SU-DHL-6 (cell line): Measurements from ENCODE around the gene HEATR5A.

Source experiments
- H2AFZ ChIP-seq: fragments of 200-600 bp; sonication (generic); 2 replicates; pipeline ENCODE4 v1.6.1; 2014; ENCODE audit warnings: low read depth, mild to moderate bottlenecking, moderate library complexity, mixed read lengths, antibody characterized with exemption, low read length; ENCODE audit not compliant: severe bottlenecking
- H3F3A ChIP-seq: fragments of 200-600 bp; shearing (Covaris generic); 2 replicates; pipeline ENCODE4 v1.6.0; 2016; ENCODE audit warnings: antibody characterized with exemption, mild to moderate bottlenecking; ENCODE audit not compliant: insufficient read depth
- H3K27ac ChIP-seq: fragments of 200-600 bp; sonication (generic); 2 replicates; pipeline ENCODE4 v1.5.1; 2016; ENCODE audit warnings: low read depth, mild to moderate bottlenecking, low read length, moderate library complexity, mixed read lengths
- H3K27me3 ChIP-seq: fragments of 200-600 bp; sonication (generic), shearing (Covaris generic); 2 replicates; pipeline ENCODE4 v1.6.0; 2014; ENCODE audit warnings: mild to moderate bottlenecking, low read length
- H3K36me3 ChIP-seq: fragments of 200-600 bp; sonication (generic); 2 replicates; pipeline ENCODE4 v1.6.1; 2014; ENCODE audit warnings: mild to moderate bottlenecking, low read length, mixed read lengths
- H3K4me2 ChIP-seq: fragments of 300-600, 200-600 bp; shearing (Covaris generic), sonication (generic); 2 replicates; pipeline ENCODE4 v1.6.0; 2014; ENCODE audit warnings: low read length, low read depth, mild to moderate bottlenecking; ENCODE audit not compliant: poor library complexity, severe bottlenecking
- H3K4me3 ChIP-seq: fragments of 200-600 bp; sonication (generic); 2 replicates; pipeline ENCODE4 v1.5.1; 2014; ENCODE audit warnings: antibody characterized with exemption, low read length, mild to moderate bottlenecking, mixed read lengths; ENCODE audit not compliant: insufficient read depth, poor library complexity, severe bottlenecking
- H3K79me2 ChIP-seq: fragments of 200-600 bp; sonication (generic); 2 replicates; pipeline ENCODE4 v1.6.1; 2014; ENCODE audit warnings: mild to moderate bottlenecking, low read length, moderate library complexity; ENCODE audit not compliant: insufficient read depth
- H3K9ac ChIP-seq: fragments of 200-600 bp; sonication (generic); 2 replicates; pipeline ENCODE4 v1.7.0; 2014; ENCODE audit warnings: mild to moderate bottlenecking, low read length
- H3K9me2 ChIP-seq: fragments of 200-600 bp; sonication (generic); replicated peaks from 2 replicates; pipeline ENCODE4 v1.6.1; 2014; ENCODE audit warnings: low read length; ENCODE audit not compliant: insufficient read depth
- H3K9me3 ChIP-seq: fragments of 200-600 bp; sonication (generic); 2 replicates; pipeline ENCODE4 v1.6.1; 2014; ENCODE audit warnings: low read length, mixed read lengths; ENCODE audit not compliant: insufficient read depth
- H4K20me1 ChIP-seq: fragments of 200-600 bp; sonication (generic); 2 replicates; pipeline ENCODE4 v1.6.1; 2014; ENCODE audit warnings: low read depth, mild to moderate bottlenecking, antibody characterized with exemption, low read length, moderate library complexity, mixed read lengths
- CTCF ChIP-seq: fragments of 200-600 bp; sonication (generic); IDR thresholded peaks from one replicate; pipeline ENCODE4 v1.5.1; 2017; ENCODE audit warnings: antibody characterized with exemption, mild to moderate bottlenecking, low read length, moderate library complexity; ENCODE audit not compliant: insufficient read depth, poor library complexity, severe bottlenecking
- EZH2phosphoT487 ChIP-seq: fragments of 200-600 bp; sonication (generic), shearing (Covaris generic); conservative IDR thresholded peaks from 2 replicates; pipeline ENCODE4 v1.6.1; 2018; ENCODE audit warnings: mild to moderate bottlenecking, antibody characterized with exemption, low read length, moderate library complexity, mixed read lengths

The HEATR5A gene

GRCh38 chr14:31326111-31326510 lies 94.2 kb downstream of the HEATR5A start:
- Histone ChIP-seq H3K79me2 (no peaks in the 10 kb centered on the region), H3K36me3 (no peaks in the 10 kb centered on the region), H3F3A (peaks cover 6% of the 10 kb centered on the region; the same call in 1 of the 2 replicates), H3K27me3 (no peaks in the 10 kb centered on the region), H3K27ac (no peak overlapping the region), H3K9me3 (peaks cover 8% of the 10 kb centered on the region; the same call in 1 of the 2 replicates), H2AFZ (no peak overlapping the region), H3K4me3 (no peak overlapping the region), H3K4me2 (no peak overlapping the region), H3K9me2 (no peaks in the 10 kb centered on the region), H4K20me1 (no peaks in the 10 kb centered on the region), H3K9ac (no peak overlapping the region)
- no peak for TF ChIP-seq CTCF
- no peak for TF ChIP-seq EZH2phosphoT487

GRCh38 chr14:31323419-31323818 lies 96.9 kb downstream of the HEATR5A start:
- H3K9ac ChIP-seq = no peak overlapping the region
- no peak overlapping the region for H3K4me2 ChIP-seq
- H3K27me3 ChIP-seq = no peaks in the 10 kb centered on the region
- H2AFZ ChIP-seq = no peak overlapping the region
- no peaks in the 10 kb centered on the region for H3K36me3 ChIP-seq
- H3K9me3 ChIP-seq = no peaks in the 10 kb centered on the region
- no peaks in the 10 kb centered on the region for H4K20me1 ChIP-seq
- H3K27ac ChIP-seq = no peak overlapping the region
- TF ChIP-seq EZH2phosphoT487 (no peak), CTCF (no peak)
- no peak overlapping the region for H3K4me3 ChIP-seq
- no peaks in the 10 kb centered on the region for H3K79me2 ChIP-seq
- peaks cover 6% of the 10 kb centered on the region; the same call in 1 of the 2 replicates for H3F3A ChIP-seq
- no peaks in the 10 kb centered on the region for H3K9me2 ChIP-seq

- no peak overlapping the region for H3K4me3 ChIP-seq
- H3K36me3 ChIP-seq = no peaks in the 10 kb centered on the region
- no peaks in the 10 kb centered on the region for H4K20me1 ChIP-seq
These were observed 99.2 kb downstream of the HEATR5A start for GRCh38 chr14:31320922-31321766.

More at GRCh38 chr14:31320922-31321766, 99.2 kb downstream of the HEATR5A start:
- no peak for TF ChIP-seq EZH2phosphoT487
- TF ChIP-seq CTCF = no peak
- Histone ChIP-seq H2AFZ (no peak overlapping the region), H3K4me2 (no peak overlapping the region), H3K79me2 (no peaks in the 10 kb centered on the region), H3F3A (peaks cover 3% of the 10 kb centered on the region; the same call in 1 of the 2 replicates), H3K9me2 (no peaks in the 10 kb centered on the region), H3K27ac (no peak overlapping the region), H3K27me3 (no peaks in the 10 kb centered on the region), H3K9me3 (no peaks in the 10 kb centered on the region), H3K9ac (no peak overlapping the region)
